CD14-positive monocyte (primary cell): Measurements from ENCODE around the gene SPATA20. TPM values are rescaled to one million over a fixed set of nuclear protein-coding genes. Genes with fewer than 3 reads are reported as not detected.
A peak's percentile ranks its signal among the peaks of the same experiment; 100 is the strongest.

Source experiments
- DNase-seq, 3 donors: peaks; one replicate each; pipeline ENCODE4 v3.0.0-alpha.2; 2011 to 2022
- H2AFZ ChIP-seq: 2 replicates; pipeline ENCODE4 v1.6.0; 2012; ENCODE audit warnings: mild to moderate bottlenecking, low read depth, low read length, inconsistent platforms; ENCODE audit not compliant: insufficient read depth, poor library complexity, severe bottlenecking
- H3K27ac ChIP-seq, 2 donors: 1 replicate in 1 of 2; 2 replicates in 1 of 2; pipeline ENCODE4 v1.5.1; 2012 to 2013; ENCODE audit warnings: low read length in 2 of 2, control low read depth in 1 of 2, inconsistent platforms in 1 of 2, low read depth in 1 of 2, mild to moderate bottlenecking in 1 of 2
- H3K27me3 ChIP-seq, 2 donors: one replicate each; pipeline versions ENCODE4 v1.6.0 to v1.6.1; 2011 to 2013; ENCODE audit warnings: low read length in 2 of 2; ENCODE audit not compliant: control insufficient read depth in 2 of 2, insufficient read depth in 2 of 2
- H3K36me3 ChIP-seq, 2 donors: replicated peaks in 1 of 2; 1 replicate in 1 of 2; 2 replicates in 1 of 2; pipeline versions ENCODE4 v1.5.1 to v1.6.1; 2012 to 2013; ENCODE audit warnings: low read length in 2 of 2, control low read depth in 1 of 2, inconsistent platforms in 1 of 2, mild to moderate bottlenecking in 1 of 2; ENCODE audit not compliant: insufficient read depth in 2 of 2, control insufficient read depth in 1 of 2
- H3K4me1 ChIP-seq, 2 donors: 1 replicate in 1 of 2; 2 replicates in 1 of 2; pipeline versions ENCODE4 v1.5.1 to v1.6.1; 2012 to 2013; ENCODE audit warnings: low read length in 2 of 2, control low read depth in 1 of 2, inconsistent platforms in 1 of 2, mild to moderate bottlenecking in 1 of 2, moderate library complexity in 1 of 2; ENCODE audit not compliant: insufficient read depth in 2 of 2, control insufficient read depth in 1 of 2
- H3K4me2 ChIP-seq: replicated peaks from 2 replicates; pipeline ENCODE3; 2012; ENCODE audit warnings: low read length, moderate library complexity, mild to moderate bottlenecking; ENCODE audit not compliant: poor library complexity, severe bottlenecking; ENCODE audit errors: extremely low read depth
- H3K4me3 ChIP-seq, 3 experiments: fragments of 200-600 bp in 1 of 3; sonication (generic) in 1 of 3; replicated peaks in 1 of 3; 1 replicate in 2 of 3; 2 replicates in 1 of 3; pipeline ENCODE4 v1.5.1; 2011 to 2013; ENCODE audit warnings: low read length in 3 of 3, mild to moderate bottlenecking in 3 of 3, control low read depth in 2 of 3, low read depth in 2 of 3, inconsistent platforms in 1 of 3, moderate library complexity in 1 of 3
- H3K79me2 ChIP-seq: 2 replicates; pipeline ENCODE4 v1.6.0; 2012; ENCODE audit warnings: mild to moderate bottlenecking, control low read depth, inconsistent platforms, low read length, moderate library complexity; ENCODE audit not compliant: insufficient read depth
- H3K9ac ChIP-seq: 2 replicates; pipeline ENCODE4 v1.6.0; 2017; ENCODE audit warnings: low read length, mild to moderate bottlenecking; ENCODE audit not compliant: insufficient read depth, poor library complexity, severe bottlenecking
- H3K9me3 ChIP-seq, 2 donors: replicated peaks in 1 of 2; 1 replicate in 1 of 2; 2 replicates in 1 of 2; pipeline versions ENCODE4 v1.5.1 to v1.6.1; 2012 to 2013; ENCODE audit warnings: low read length in 2 of 2, control low read depth in 1 of 2; ENCODE audit not compliant: control insufficient read depth in 1 of 2, insufficient read depth in 1 of 2
- H4K20me1 ChIP-seq: 2 replicates; pipeline ENCODE4 v1.6.0; 2012; ENCODE audit warnings: mild to moderate bottlenecking, low read length, control low read depth, moderate library complexity; ENCODE audit not compliant: insufficient read depth
- H3K27ac Mint-ChIP-seq, 7 donors: one replicate each; pipeline ENCODE4 v1.8.0; 2020; ENCODE audit warnings: mild to moderate bottlenecking in 7 of 7, mixed read lengths in 7 of 7, moderate library complexity in 6 of 7, inconsistent platforms in 2 of 7
- H3K27me3 Mint-ChIP-seq, 3 donors: one replicate each; pipeline ENCODE4 v1.8.0; 2021 to 2022; ENCODE audit warnings: low read depth in 3 of 3, mild to moderate bottlenecking in 3 of 3, mixed read lengths in 3 of 3, moderate library complexity in 3 of 3, inconsistent platforms in 1 of 3
- H3K36me3 Mint-ChIP-seq, 2 donors: one replicate each; pipeline ENCODE4 v1.8.0; 2020; ENCODE audit warnings: mixed read lengths in 2 of 2, inconsistent platforms in 1 of 2, mild to moderate bottlenecking in 1 of 2
- H3K4me1 Mint-ChIP-seq: one replicate; pipeline ENCODE4 v1.8.0; 2020; ENCODE audit warnings: mild to moderate bottlenecking, mixed read lengths
- H3K4me3 Mint-ChIP-seq, 2 donors: one replicate each; pipeline ENCODE4 v1.8.0; 2020; ENCODE audit warnings: mild to moderate bottlenecking in 2 of 2, mixed read lengths in 2 of 2, moderate library complexity in 1 of 2
- H3K9me3 Mint-ChIP-seq, 7 donors: one replicate each; pipeline ENCODE4 v1.8.0; 2020 to 2022; ENCODE audit warnings: mixed read lengths in 7 of 7, mild to moderate bottlenecking in 6 of 7, moderate library complexity in 6 of 7, inconsistent platforms in 2 of 7
- CTCF ChIP-seq: fragments of 200-600 bp; IDR thresholded peaks from one replicate; pipeline ENCODE4 v1.8.0; 2022; ENCODE audit warnings: antibody characterized with exemption, mild to moderate bottlenecking
- WGBS: methylation state at CpG from one replicate; pipeline ENCODE4 v1.1.5; 2013; ENCODE audit warnings: missing lambda C conversion rate; ENCODE audit not compliant: insufficient coverage; 5-methylcytosine and 5-hydroxymethylcytosine counted together
- intact Hi-C, 2 donors: fragments of 100-400 bp; cut with micrococcal nuclease; formaldehyde crosslinking; loops; one replicate each; pipeline versions ENCODE4 v1.15.0 to v1.15.1; 2023
- polyA plus RNA-seq, 3 donors: library from polyadenylated mRNA; depleted of rRNA in 1 of 3; unstranded in 2 of 3; stranded (reverse) in 1 of 3; fragments of 300-500 nt in 2 of 3; fragments of >200 nt in 1 of 3; fragmentation: Illumina TruSeq in 2 of 3; gene quantifications; 1 replicate in 2 of 3; 2 replicates in 1 of 3; pipeline ENCODE4 v1.2.3, GENCODE V29; 2012 to 2021

SPATA20 gene
- polyA plus RNA-seq, 3 donors: 9.3 to 37.8 (median 12.2) TPM

- Mint-ChIP-seq H3K4me1 (peaks cover 34% of the 10 kb centered on the region), H3K4me3 (no peak overlapping the region), H3K27ac (peak overlapping the region in 1 of 7 donors; percentile 22), H3K27me3 (peaks cover 36 to 49% (median 46%) of the 10 kb centered on the region in 3 donors), H3K36me3 (peaks cover 0 to 7% of the 10 kb centered on the region in 2 donors), H3K9me3 (peaks cover 0 to 6% (median 2%) of the 10 kb centered on the region in 7 donors)
- no peak overlapping the region for H2AFZ ChIP-seq
- intact Hi-C loops: no loop called here
- no peak overlapping the region for H3K9ac ChIP-seq
- peaks cover 19 to 34% of the 10 kb centered on the region in 2 donors for H3K27me3 ChIP-seq
- no peak overlapping the region for H3K4me3 ChIP-seq
- no peak overlapping the region for H3K4me2 ChIP-seq
- no peaks in the 10 kb centered on the region for H4K20me1 ChIP-seq
- WGBS: 100% methylated on average over 4 of the region's 7 CpGs
- DNase-seq: no peak
- H3K9me3 ChIP-seq: no peaks in the 10 kb centered on the region
- no peaks in the 10 kb centered on the region for H3K36me3 ChIP-seq
- H3K27ac ChIP-seq: no peak overlapping the region
- no peak for TF ChIP-seq CTCF
- H3K79me2 ChIP-seq: no peaks in the 10 kb centered on the region
- H3K4me1 ChIP-seq: peaks cover 18 to 31% of the 10 kb centered on the region in 2 donors
Measured at GRCh38 chr17:50535407-50535806, 11.6 kb upstream of the SPATA20 start.

GRCh38 chr17:50536683-50537646 lies 10.0 kb upstream of the SPATA20 start:
- intact Hi-C loops: no loop called here
- no peak for DNase-seq
- Histone ChIP-seq H3K36me3 (no peaks in the 10 kb centered on the region), H3K9me3 (no peaks in the 10 kb centered on the region), H3K27ac (no peak overlapping the region), H4K20me1 (no peaks in the 10 kb centered on the region), H3K4me2 (no peak overlapping the region), H3K79me2 (no peaks in the 10 kb centered on the region), H3K4me1 (peaks cover 12 to 28% of the 10 kb centered on the region in 2 donors), H3K9ac (no peak overlapping the region), H3K27me3 (peaks cover 19 to 31% of the 10 kb centered on the region in 2 donors), H2AFZ (no peak overlapping the region), H3K4me3 (no peak overlapping the region)
- no peak for TF ChIP-seq CTCF
- no peak overlapping the region for H3K27ac Mint-ChIP-seq
- H3K27me3 Mint-ChIP-seq: peaks cover 34 to 44% (median 37%) of the 10 kb centered on the region in 3 donors
- peaks cover 0 to 6% (median 2%) of the 10 kb centered on the region in 7 donors for H3K9me3 Mint-ChIP-seq
- 96% methylated on average over 28 of the region's 45 CpGs for WGBS
- no peak overlapping the region for H3K4me3 Mint-ChIP-seq
- H3K36me3 Mint-ChIP-seq: peaks cover 0 to 3% of the 10 kb centered on the region in 2 donors
- peaks cover 26% of the 10 kb centered on the region for H3K4me1 Mint-ChIP-seq
